HepG2 (cell line): ENCODE results near the gene CDK13. TPM values are rescaled to one million over a fixed set of nuclear protein-coding genes. Genes with fewer than 3 reads are reported as not detected.

Experiments used
- BORCS8-MEF2B ChIP-seq: sonication (generic); formaldehyde crosslinking; IDR thresholded peaks from 2 replicates; pipeline ENCODE4 v1.8.0; 2022; ENCODE audit warnings: mild to moderate bottlenecking, missing genetic modification reagents
- BRD4 ChIP-seq: sonication (generic); formaldehyde crosslinking; IDR thresholded peaks from 2 replicates; pipeline ENCODE4 v1.4.0; 2020; ENCODE audit warnings: missing genetic modification reagents
- CSRNP1 ChIP-seq: sonication (generic); formaldehyde crosslinking; IDR thresholded peaks from 2 replicates; pipeline ENCODE4 v1.8.1; 2023; ENCODE audit warnings: mild to moderate bottlenecking, missing genetic modification reagents
- ETV6 ChIP-seq: sonication (generic); formaldehyde crosslinking; conservative IDR thresholded peaks from 2 replicates; pipeline ENCODE4 v1.4.0; 2020; ENCODE audit warnings: missing genetic modification reagents
- GRHL1 ChIP-seq: sonication (generic); formaldehyde crosslinking; conservative IDR thresholded peaks from 2 replicates; pipeline ENCODE4 v1.8.0; 2022; ENCODE audit warnings: missing genetic modification reagents
- NR1H2 ChIP-seq: sonication (generic); formaldehyde crosslinking; IDR thresholded peaks from 2 replicates; pipeline ENCODE4 v1.8.1; 2022; ENCODE audit warnings: low read depth, missing genetic modification reagents, borderline replicate concordance
- POLR2G ChIP-seq: fragments of 200-400 bp; formaldehyde crosslinking; IDR thresholded peaks from 2 replicates; pipeline ENCODE4 v1.6.1; 2018; ENCODE audit warnings: mild to moderate bottlenecking, low read depth, low read length, moderate library complexity
- SP2 ChIP-seq: sonication (generic); formaldehyde crosslinking; IDR thresholded peaks from 2 replicates; pipeline ENCODE4 v1.5.1; 2020; ENCODE audit warnings: mild to moderate bottlenecking, missing genetic modification reagents
- SRSF9 ChIP-seq: fragments of 200-400 bp; formaldehyde crosslinking; IDR thresholded peaks from 2 replicates; pipeline ENCODE4 v1.6.1; 2018; ENCODE audit warnings: borderline replicate concordance, mild to moderate bottlenecking, low read depth, low read length; ENCODE audit not compliant: insufficient read depth, poor library complexity, severe bottlenecking
- ZBTB39 ChIP-seq: sonication (generic); formaldehyde crosslinking; IDR thresholded peaks from 2 replicates; pipeline ENCODE4 v1.5.0; 2020; ENCODE audit warnings: missing genetic modification reagents
- ZNF362 ChIP-seq: sonication (generic); formaldehyde crosslinking; IDR thresholded peaks from 2 replicates; pipeline ENCODE4 v1.4.0; 2020; ENCODE audit warnings: missing genetic modification reagents, mild to moderate bottlenecking, borderline replicate concordance
- ZNF598 ChIP-seq: sonication (generic); formaldehyde crosslinking; IDR thresholded peaks from 2 replicates; pipeline ENCODE4 v1.5.1; 2020; ENCODE audit warnings: mild to moderate bottlenecking, missing genetic modification reagents, borderline replicate concordance
- polyA plus RNA-seq, 8 experiments: library from polyadenylated mRNA; depleted of rRNA in 3 of 8; stranded (reverse) in 7 of 8; unstranded in 1 of 8; fragments of >200 nt; fragmentation: Illumina TruSeq in 4 of 8; extraction: Trizol in 4 of 8; gene quantifications; 2 replicates each; pipeline versions ENCODE4 v1.2.1 to v1.2.3, GENCODE V29; 2011 to 2016; ENCODE audit warnings: low read depth in 4 of 8, missing spikeins in 1 of 8, mixed read lengths in 1 of 8; ENCODE audit not compliant: insufficient read depth in 1 of 8
- total RNA-seq, 5 experiments: library from RNA; depleted of rRNA; stranded (reverse); fragments of >200 nt; fragmentation: Illumina TruSeq; extraction: Trizol; gene quantifications; 2 replicates each; pipeline ENCODE4 v1.2.3, GENCODE V29; 2016; ENCODE audit warnings: low read depth in 1 of 5

The CDK13 gene
- total and polyA plus RNA-seq, 2 of the 13 experiments (the other 11 are each of a cell fraction or from before 2014, with no cell fraction given), result 21.0 to 40.9 TPM

- TF ChIP-seq POLR2G (peak; percentile 94), ZNF598 (CRISPR knock-in tag) (peak; percentile 90), ZBTB39 (CRISPR knock-in tag) (no peak), BRD4 (CRISPR knock-in tag) (peak; percentile 89), CSRNP1 (CRISPR knock-in tag) (peak; percentile 26; the same call in 1 of the 2 replicates), ZNF362 (CRISPR knock-in tag) (peak; percentile 85; the same call in 1 of the 2 replicates), ETV6 (0 out of 2 replicates have a peak, but pooled peaks have one; percentile 11), BORCS8-MEF2B (CRISPR knock-in tag) (peak; percentile 74; the same call in 1 of the 2 replicates), NR1H2 (no peak; the same call in 1 of the 2 replicates), SRSF9 (no peak), SP2 (CRISPR knock-in tag) (peak; percentile 93), GRHL1 (CRISPR knock-in tag) (no peak)
These were observed 814 bp upstream of the CDK13 start (continued) for GRCh38 chr7:39948956-39949928.
